Activated CD8-positive, alpha-beta T cell treated with anti-CD3 and anti-CD28 coated beads, Interleukin-2, amount 10 ng/mL, durations not matched to agents 7 days and 5 days (primary cell): Measurements from ENCODE around the gene APOL3. TPM values are rescaled to one million over a fixed set of nuclear protein-coding genes. Genes with fewer than 3 reads are reported as not detected.
"Not testable (repeated sequence)": the region's sequence is repeated elsewhere in the genome, so short reads cannot be mapped to it uniquely, and the experiment has no call there.

Experiments used
- ATAC-seq: fragments of 150-1000 bp; cut with Tn5 transposase; one replicate; pipeline ENCODE4 v1.10.0; 2021; ENCODE audit warnings: moderate library complexity
- CTCF ChIA-PET: fragments of 350-600 bp; sonication (Branson Sonifier 250); formaldehyde crosslinking; loops from one replicate; lab custom pipeline; 2021; ENCODE audit warnings: antibody characterized with exemption; lab: Charles Lee
- POLR2A ChIA-PET: fragments of 350-600 bp; sonication (Branson Sonifier 250); formaldehyde crosslinking; loops from one replicate; lab custom pipeline; 2021; ENCODE audit warnings: antibody characterized with exemption; lab: Charles Lee
- DNase-seq: peaks from one replicate; pipeline ENCODE4 v3.0.0-alpha.2; 2020
- H3K27ac Mint-ChIP-seq: one replicate; pipeline ENCODE4 v1.8.0; 2021; ENCODE audit warnings: mild to moderate bottlenecking, mixed read lengths
- H3K27me3 Mint-ChIP-seq: one replicate; pipeline ENCODE4 v1.8.0; 2021; ENCODE audit warnings: low read depth, mixed read lengths
- H3K36me3 Mint-ChIP-seq: one replicate; pipeline ENCODE4 v1.8.0; 2021; ENCODE audit warnings: low read depth, mixed read lengths
- H3K4me1 Mint-ChIP-seq: one replicate; pipeline ENCODE4 v1.8.0; 2021; ENCODE audit warnings: low read depth, mixed read lengths
- H3K4me3 Mint-ChIP-seq: one replicate; pipeline ENCODE4 v1.8.0; 2021; ENCODE audit warnings: mild to moderate bottlenecking, mixed read lengths
- H3K9me3 Mint-ChIP-seq: one replicate; pipeline ENCODE4 v1.8.0; 2022; ENCODE audit warnings: mixed read lengths; ENCODE audit not compliant: insufficient read depth
- total RNA-seq, 2 experiments: library from RNA; stranded (reverse); gene quantifications; one replicate each; pipeline ENCODE4 v1.2.3, GENCODE V29; 2021

Gene APOL3
- total RNA-seq: 10 to 100 TPM; 77.1 to 80.2 TPM

DNA sequence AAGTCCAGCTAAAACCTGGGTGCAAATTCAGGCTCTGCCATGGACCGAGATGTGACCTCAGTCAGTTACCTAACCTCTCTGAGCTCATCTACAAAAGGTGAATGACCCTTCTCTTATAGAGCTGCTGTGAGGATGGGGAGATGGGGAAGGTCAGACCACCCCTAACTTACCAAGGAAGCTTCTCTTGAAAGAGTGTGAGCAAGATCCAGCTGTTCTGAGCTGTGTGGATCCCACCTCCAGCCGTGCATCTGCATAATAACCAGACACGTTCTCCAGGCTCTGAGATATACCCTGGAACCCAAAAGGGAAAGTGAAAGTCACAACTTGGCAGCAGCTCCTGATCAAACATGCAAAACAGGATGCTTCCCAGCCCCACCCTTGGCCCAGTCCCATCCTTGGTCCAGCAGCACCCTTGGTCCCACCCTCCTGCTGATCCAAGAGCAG, at the start of gene APOL3:
Gene APOL3, minus strand, starts transcription at position 257 of the 444 bp plus-strand sequence. CDS start 11,700 bp downstream, outside the sequence.
- peaks cover 46% of the 10 kb centered on the region for H3K36me3 Mint-ChIP-seq
- ChIA-PET CTCF (interaction anchor here (0.7 to 7.2 kb wide), 6 partner anchors 16 to 174 kb away, joined by 3 to 114 read pairs (median 8); partner anchors contain the start of gene APOL2), POLR2A (interaction anchor here (0.7 to 1.7 kb wide), 5 partner anchors 9 to 511 kb away, joined by 3 to 6 read pairs (median 3); partner anchors contain the start of gene APOL2)
- ATAC-seq: peak; percentile 65
- H3K9me3 Mint-ChIP-seq: no peaks in the 10 kb centered on the region
- peaks cover 97% of the 10 kb centered on the region for H3K4me1 Mint-ChIP-seq
- peak within 1 kb of the TSS; percentile 97 for H3K4me3 Mint-ChIP-seq
- H3K27ac Mint-ChIP-seq: peak within 1 kb of the TSS; percentile 89
- peak; percentile 72 for DNase-seq
- no peaks in the 10 kb centered on the region for H3K27me3 Mint-ChIP-seq

- CTCF ChIA-PET: interaction anchor here (1.4 to 2.8 kb wide), 3 partner anchors 10 to 145 kb away, joined by 3 to 12 read pairs (median 9); partner anchors contain the start of gene APOL2
- POLR2A ChIA-PET: interaction anchor here (1.2 kb wide), 1 partner anchor 12 kb away, joined by 3 read pairs; no protein-coding TSS in a partner anchor
- Mint-ChIP-seq H3K27me3 (peaks cover 36% of the 10 kb centered on the region), H3K4me1 (peaks cover 26% of the 10 kb centered on the region), H3K36me3 (peaks cover 6% of the 10 kb centered on the region), H3K27ac (no peak overlapping the region), H3K4me3 (no peak overlapping the region), H3K9me3 (peaks cover 14% of the 10 kb centered on the region)
- ATAC-seq (no peak), DNase-seq (no peak)
These were observed 49.7 kb upstream of the APOL3 start for GRCh38 chr22:36210224-36210623.

DNA sequence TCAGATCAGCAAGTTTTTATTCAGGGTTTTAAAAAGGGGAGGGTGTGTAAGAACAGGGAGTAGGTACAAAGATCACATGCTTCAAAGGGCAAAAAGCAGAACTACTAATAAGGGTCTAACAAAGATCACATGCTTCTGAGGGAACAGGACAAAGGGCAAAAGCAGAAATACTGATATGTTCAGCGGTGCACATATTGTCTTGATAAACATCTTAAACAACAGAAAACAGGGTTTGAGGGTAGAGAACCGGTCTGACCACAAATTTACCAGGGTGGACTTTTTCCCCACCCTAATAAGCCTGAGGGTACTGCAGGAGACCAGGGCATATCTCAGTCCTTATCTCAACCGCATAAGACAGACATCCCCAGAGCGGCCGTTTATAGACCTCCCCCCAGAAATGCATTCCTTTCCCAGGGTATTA, 48.9 kb upstream of the APOL3 start:
- ATAC-seq, DNase-seq, POLR2A ChIA-PET, H3K27ac Mint-ChIP-seq, H3K4me3 Mint-ChIP-seq, H3K36me3 Mint-ChIP-seq: not testable (repeated sequence)
- peaks cover 14% of the 10 kb centered on the region for H3K9me3 Mint-ChIP-seq
- H3K27me3 Mint-ChIP-seq: peaks cover 29% of the 10 kb centered on the region
- H3K4me1 Mint-ChIP-seq: peaks cover 27% of the 10 kb centered on the region
- CTCF ChIA-PET: interaction anchor here (2.8 kb wide), 1 partner anchor 29 kb away, joined by 9 read pairs; the partner anchor contains the start of gene APOL2

- CTCF ChIA-PET: interaction anchor here (0.8 to 2.8 kb wide), 4 partner anchors 30 to 277 kb away, joined by 4 to 9 read pairs (median 4); partner anchors contain the start of gene APOL2
- peaks cover 6% of the 10 kb centered on the region for H3K36me3 Mint-ChIP-seq
- H3K4me3 Mint-ChIP-seq: no peak overlapping the region
These were observed 48.4 kb upstream of the APOL3 start for GRCh38 chr22:36208914-36209313.

GRCh38 chr22:36208162-36208765, 47.7 kb upstream of the APOL3 start:
- ATAC-seq (no peak), DNase-seq (no peak)
- H3K27me3 Mint-ChIP-seq: peaks cover 19% of the 10 kb centered on the region
- peaks cover 14% of the 10 kb centered on the region for H3K9me3 Mint-ChIP-seq
- H3K27ac Mint-ChIP-seq: no peak overlapping the region
- H3K4me3 Mint-ChIP-seq: no peak overlapping the region
- POLR2A ChIA-PET: no interaction called here
- H3K4me1 Mint-ChIP-seq: peaks cover 30% of the 10 kb centered on the region
- CTCF ChIA-PET: interaction anchor here (0.8 to 2.8 kb wide), 5 partner anchors 9 to 278 kb away, joined by 3 to 9 read pairs (median 4); partner anchors contain the start of gene APOL2
- peaks cover 6% of the 10 kb centered on the region for H3K36me3 Mint-ChIP-seq

More at GRCh38 chr22:36208914-36209313, 48.4 kb upstream of the APOL3 start:
- Mint-ChIP-seq H3K27me3 (peaks cover 24% of the 10 kb centered on the region), H3K27ac (no peak overlapping the region), H3K9me3 (peaks cover 14% of the 10 kb centered on the region), H3K4me1 (peaks cover 29% of the 10 kb centered on the region)
- DNase-seq (no peak), ATAC-seq (no peak)
- POLR2A ChIA-PET: no interaction called here

GRCh38 chr22:36206255-36206654, 45.7 kb upstream of the APOL3 start:
- Mint-ChIP-seq H3K4me1 (peaks cover 44% of the 10 kb centered on the region), H3K36me3 (peaks cover 6% of the 10 kb centered on the region), H3K4me3 (no peak overlapping the region), H3K27me3 (peaks cover 12% of the 10 kb centered on the region), H3K9me3 (peaks cover 14% of the 10 kb centered on the region), H3K27ac (no peak overlapping the region)
- CTCF ChIA-PET: interaction anchor here (1.8 kb wide), 1 partner anchor 280 kb away, joined by 4 read pairs; no protein-coding TSS in a partner anchor
- POLR2A ChIA-PET: no interaction called here
- DNase-seq (no peak), ATAC-seq (no peak)

DNA sequence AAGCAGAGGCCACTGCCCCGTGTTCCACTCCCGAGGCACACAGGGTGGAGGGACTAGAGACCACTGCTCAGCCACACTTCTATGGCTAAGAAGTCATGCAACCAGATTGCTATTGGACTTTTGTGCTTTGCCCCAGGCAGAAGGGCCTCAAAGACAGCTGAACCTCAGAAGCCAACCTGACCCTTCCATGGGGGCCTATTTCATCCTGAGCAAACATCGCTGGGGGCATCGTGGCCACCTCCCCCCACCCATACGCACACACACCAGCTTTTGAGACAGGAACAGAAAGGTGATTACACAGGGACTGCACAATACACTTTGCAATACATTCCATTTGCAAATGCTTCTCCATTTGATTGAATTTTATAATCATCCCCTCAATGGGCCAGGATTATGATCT, 45.0 kb upstream of the APOL3 start:
- DNase-seq, ATAC-seq, H3K27ac Mint-ChIP-seq, POLR2A ChIA-PET, H3K4me3 Mint-ChIP-seq, H3K27me3 Mint-ChIP-seq, H3K36me3 Mint-ChIP-seq: not testable (repeated sequence)
- peaks cover 13% of the 10 kb centered on the region for H3K9me3 Mint-ChIP-seq
- CTCF ChIA-PET: interaction anchor here (0.7 to 1.8 kb wide), 2 partner anchors 11 to 281 kb away, joined by 3 to 4 read pairs; no protein-coding TSS in a partner anchor
- peaks cover 41% of the 10 kb centered on the region for H3K4me1 Mint-ChIP-seq

DNA sequence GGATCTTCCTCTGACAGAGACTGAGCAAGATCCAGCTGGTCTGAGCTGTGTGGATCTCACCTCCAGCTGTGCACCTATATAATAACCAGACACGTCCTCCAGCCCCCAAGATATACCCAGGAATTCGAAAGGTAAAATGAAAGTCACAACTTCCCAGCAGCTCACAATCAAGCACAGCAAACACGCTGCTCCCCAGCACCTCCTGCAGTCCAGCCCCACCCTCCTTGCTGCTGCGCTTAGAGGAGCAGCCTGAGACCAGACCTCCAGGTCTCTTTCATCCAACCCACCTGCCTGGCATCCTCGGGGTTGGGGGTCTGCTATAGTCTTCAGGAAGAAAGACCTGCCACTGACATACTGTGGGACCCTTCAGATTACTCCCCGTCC, 44.1 kb upstream of the APOL3 start:
- DNase-seq (no peak), ATAC-seq (no peak)
- no peak overlapping the region for H3K4me3 Mint-ChIP-seq
- ChIA-PET POLR2A (interaction anchor here (0.7 kb wide), 1 partner anchor 12 kb away, joined by 3 read pairs; no protein-coding TSS in a partner anchor), CTCF (interaction anchor here (0.8 to 1.1 kb wide), 2 partner anchors 36 to 72 kb away, joined by 3 read pairs; no protein-coding TSS in a partner anchor)
- H3K27me3 Mint-ChIP-seq: peaks cover 5% of the 10 kb centered on the region
- H3K4me1 Mint-ChIP-seq: peaks cover 44% of the 10 kb centered on the region
- peaks cover 4% of the 10 kb centered on the region for H3K36me3 Mint-ChIP-seq
- peaks cover 8% of the 10 kb centered on the region for H3K9me3 Mint-ChIP-seq
- H3K27ac Mint-ChIP-seq: no peak overlapping the region

GRCh38 chr22:36204001-36204631, 43.6 kb upstream of the APOL3 start:
- H3K27me3 Mint-ChIP-seq: peaks cover under 1% of the 10 kb centered on the region
- ATAC-seq: no peak
- H3K4me1 Mint-ChIP-seq: peaks cover 48% of the 10 kb centered on the region
- H3K4me3 Mint-ChIP-seq: no peak overlapping the region
- no peak overlapping the region for H3K27ac Mint-ChIP-seq
- CTCF ChIA-PET: interaction anchor here (0.8 to 1.1 kb wide), 2 partner anchors 36 to 73 kb away, joined by 3 read pairs; no protein-coding TSS in a partner anchor
- POLR2A ChIA-PET: interaction anchor here (0.7 kb wide), 1 partner anchor 13 kb away, joined by 3 read pairs; no protein-coding TSS in a partner anchor
- H3K36me3 Mint-ChIP-seq: peaks cover under 1% of the 10 kb centered on the region
- no peak for DNase-seq
- peaks cover 4% of the 10 kb centered on the region for H3K9me3 Mint-ChIP-seq

DNA sequence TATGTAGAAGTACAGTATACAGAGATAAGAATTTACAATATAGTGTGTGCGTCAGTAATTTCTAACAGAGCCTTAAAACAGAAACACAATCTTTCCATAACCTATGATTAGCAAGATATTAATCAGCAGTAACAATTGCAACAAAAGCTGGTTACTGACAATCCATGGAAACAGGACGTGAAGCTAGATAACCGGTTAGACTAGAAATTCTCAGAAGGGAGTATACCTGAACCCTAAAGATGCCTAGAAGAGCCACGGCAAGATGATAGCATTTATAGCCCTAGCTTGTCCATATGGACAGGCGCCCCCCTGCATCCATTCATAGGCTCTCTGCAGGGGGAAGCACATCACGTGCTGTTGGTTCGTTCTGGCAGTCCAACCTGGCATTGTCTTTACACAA, 42.9 kb upstream of the APOL3 start:
- H3K4me3 Mint-ChIP-seq, H3K9me3 Mint-ChIP-seq, ATAC-seq, POLR2A ChIA-PET, H3K27me3 Mint-ChIP-seq, DNase-seq, H3K36me3 Mint-ChIP-seq, H3K27ac Mint-ChIP-seq: not testable (repeated sequence)
- peaks cover 49% of the 10 kb centered on the region for H3K4me1 Mint-ChIP-seq
- CTCF ChIA-PET: interaction anchor here (1.8 to 2.0 kb wide), 2 partner anchors 19 to 283 kb away, joined by 5 to 7 read pairs; no protein-coding TSS in a partner anchor

GRCh38 chr22:36202906-36203305, 42.4 kb upstream of the APOL3 start:
- CTCF ChIA-PET: interaction anchor here (0.9 to 2.0 kb wide), 4 partner anchors 9 to 284 kb away, joined by 3 to 7 read pairs (median 4); no protein-coding TSS in a partner anchor
- H3K27me3 Mint-ChIP-seq, H3K36me3 Mint-ChIP-seq, H3K9me3 Mint-ChIP-seq, H3K4me3 Mint-ChIP-seq, H3K27ac Mint-ChIP-seq, DNase-seq, ATAC-seq: not testable (repeated sequence)
- peaks cover 49% of the 10 kb centered on the region for H3K4me1 Mint-ChIP-seq
- POLR2A ChIA-PET: interaction anchor here (0.6 kb wide), 1 partner anchor 290 kb away, joined by 3 read pairs; no protein-coding TSS in a partner anchor
